ENCODE results near the gene MYO3A.

DNA sequence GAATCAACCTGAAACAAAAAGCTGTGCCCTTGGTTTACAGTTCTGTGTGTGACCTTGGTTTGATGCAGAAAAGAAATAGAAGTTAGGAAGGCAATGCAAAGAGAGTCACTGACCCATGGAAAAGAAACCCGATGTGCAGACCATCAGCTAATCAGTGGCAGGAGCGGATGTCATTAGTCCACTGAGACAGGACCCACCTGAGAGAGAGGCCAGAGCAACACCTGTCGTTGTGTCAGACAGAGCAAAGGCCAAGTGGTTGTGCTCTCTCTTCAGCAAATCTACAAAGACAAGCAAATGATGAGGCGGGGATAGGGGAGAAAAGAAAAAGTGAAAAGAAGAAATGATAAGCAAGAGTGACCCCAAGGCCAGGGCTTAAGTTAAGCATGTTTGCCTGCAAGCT lies 291.3 kb downstream of the MYO3A start:
- TF ChIP-seq POLR2A (IDR thresholded peaks at IDR 0.05) = no peak
- TF ChIP-seq, protein P1, sequence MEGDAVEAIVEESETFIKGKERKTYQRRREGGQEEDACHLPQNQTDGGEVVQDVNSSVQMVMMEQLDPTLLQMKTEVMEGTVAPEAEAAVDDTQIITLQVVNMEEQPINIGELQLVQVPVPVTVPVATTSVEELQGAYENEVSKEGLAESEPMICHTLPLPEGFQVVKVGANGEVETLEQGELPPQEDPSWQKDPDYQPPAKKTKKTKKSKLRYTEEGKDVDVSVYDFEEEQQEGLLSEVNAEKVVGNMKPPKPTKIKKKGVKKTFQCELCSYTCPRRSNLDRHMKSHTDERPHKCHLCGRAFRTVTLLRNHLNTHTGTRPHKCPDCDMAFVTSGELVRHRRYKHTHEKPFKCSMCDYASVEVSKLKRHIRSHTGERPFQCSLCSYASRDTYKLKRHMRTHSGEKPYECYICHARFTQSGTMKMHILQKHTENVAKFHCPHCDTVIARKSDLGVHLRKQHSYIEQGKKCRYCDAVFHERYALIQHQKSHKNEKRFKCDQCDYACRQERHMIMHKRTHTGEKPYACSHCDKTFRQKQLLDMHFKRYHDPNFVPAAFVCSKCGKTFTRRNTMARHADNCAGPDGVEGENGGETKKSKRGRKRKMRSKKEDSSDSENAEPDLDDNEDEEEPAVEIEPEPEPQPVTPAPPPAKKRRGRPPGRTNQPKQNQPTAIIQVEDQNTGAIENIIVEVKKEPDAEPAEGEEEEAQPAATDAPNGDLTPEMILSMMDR (IDR thresholded peaks at IDR 0.05) = no peak
